Smooth muscle cell (in vitro differentiated cells): ENCODE data around the gene DAPK1. TPM values are rescaled to one million over a fixed set of nuclear protein-coding genes. Genes with fewer than 3 reads are reported as not detected.
A peak's percentile ranks its signal among the peaks of the same experiment; 100 is the strongest.

ENCODE experiments used
- DNase-seq: peaks from one replicate; lab custom pipeline; 2025; ENCODE audit not compliant: unreplicated experiment; lab: John Stamatoyannopoulos, UW
- H2AFZ ChIP-seq: fragments of 200-600 bp; sonication (generic); 2 replicates; pipeline ENCODE4 v1.6.0; 2016; ENCODE audit warnings: antibody characterized with exemption, low read depth, mild to moderate bottlenecking
- H3F3A ChIP-seq: fragments of 200-600 bp; sonication (generic); 2 replicates; pipeline ENCODE4 v1.6.0; 2017; ENCODE audit warnings: antibody characterized with exemption, low read depth
- H3K27ac ChIP-seq: fragments of 200-600 bp; sonication (generic); 2 replicates; pipeline ENCODE4 v1.5.1; 2016; ENCODE audit warnings: low read depth, mild to moderate bottlenecking
- H3K27me3 ChIP-seq: fragments of 200-600 bp; sonication (generic); 2 replicates; pipeline ENCODE4 v1.6.1; 2016; ENCODE audit warnings: low read depth, mild to moderate bottlenecking
- H3K36me3 ChIP-seq: fragments of 200-600 bp; sonication (generic); 2 replicates; pipeline ENCODE4 v1.5.1; 2016; ENCODE audit warnings: low read depth
- H3K4me1 ChIP-seq: fragments of 200-600 bp; sonication (generic); 2 replicates; pipeline ENCODE4 v1.5.1; 2016; ENCODE audit warnings: low read depth
- H3K4me2 ChIP-seq: fragments of 200-600 bp; sonication (generic); 2 replicates; pipeline ENCODE4 v1.6.0; 2016; ENCODE audit warnings: mild to moderate bottlenecking
- H3K4me3 ChIP-seq: fragments of 200-600 bp; sonication (generic); 2 replicates; pipeline ENCODE4 v1.5.1; 2016; ENCODE audit warnings: mild to moderate bottlenecking
- H3K79me2 ChIP-seq: fragments of 200-600 bp; sonication (generic); 2 replicates; pipeline ENCODE4 v1.6.0; 2016; ENCODE audit warnings: low read depth, mild to moderate bottlenecking
- H3K9ac ChIP-seq: fragments of 200-600 bp; sonication (generic); 2 replicates; pipeline ENCODE4 v1.6.0; 2016; ENCODE audit warnings: low read depth
- H3K9me3 ChIP-seq: fragments of 200-600 bp; sonication (generic); replicated peaks from 2 replicates; pipeline ENCODE4 v1.5.1; 2016; ENCODE audit warnings: low read depth
- H4K20me1 ChIP-seq: fragments of 200-600 bp; sonication (generic); 2 replicates; pipeline ENCODE4 v1.6.0; 2016; ENCODE audit warnings: low read depth
- WGBS: methylation state at CpG from one replicate; pipeline ENCODE4 v1.1.7; 2016; ENCODE audit warnings: low lambda C conversion rate; 5-methylcytosine and 5-hydroxymethylcytosine counted together
- polyA plus RNA-seq: library from polyadenylated mRNA; unstranded; fragments of >200 nt; fragmentation: Nextera tagmentation; extraction: Ambion mirVana; gene quantifications from 2 replicates; pipeline ENCODE4 v1.2.1, GENCODE V29; 2016
- total RNA-seq: library from RNA; depleted of rRNA; stranded (reverse); fragments of >200 nt; gene quantifications from 2 replicates; pipeline ENCODE4 v1.2.3, GENCODE V29; 2014
- TF ChIP-seq, protein P1 (sequence below): fragments of 200-600 bp; sonication (generic); IDR thresholded peaks from 2 replicates; pipeline ENCODE4 v1.5.1; 2017; ENCODE audit warnings: borderline replicate concordance, mild to moderate bottlenecking, antibody characterized with exemption; ENCODE audit not compliant: insufficient read depth, poor library complexity, severe bottlenecking

The DAPK1 gene
- total and polyA plus RNA-seq, 2 experiments from 2014 or later = 12.6 to 20.3 TPM

GRCh38 chr9:87580941-87581438 lies 83.3 kb downstream of the DAPK1 start:
- H3K4me1 ChIP-seq = peaks cover 27% of the 10 kb centered on the region
- H3K36me3 ChIP-seq = no peaks in the 10 kb centered on the region
- TF ChIP-seq, protein P1, sequence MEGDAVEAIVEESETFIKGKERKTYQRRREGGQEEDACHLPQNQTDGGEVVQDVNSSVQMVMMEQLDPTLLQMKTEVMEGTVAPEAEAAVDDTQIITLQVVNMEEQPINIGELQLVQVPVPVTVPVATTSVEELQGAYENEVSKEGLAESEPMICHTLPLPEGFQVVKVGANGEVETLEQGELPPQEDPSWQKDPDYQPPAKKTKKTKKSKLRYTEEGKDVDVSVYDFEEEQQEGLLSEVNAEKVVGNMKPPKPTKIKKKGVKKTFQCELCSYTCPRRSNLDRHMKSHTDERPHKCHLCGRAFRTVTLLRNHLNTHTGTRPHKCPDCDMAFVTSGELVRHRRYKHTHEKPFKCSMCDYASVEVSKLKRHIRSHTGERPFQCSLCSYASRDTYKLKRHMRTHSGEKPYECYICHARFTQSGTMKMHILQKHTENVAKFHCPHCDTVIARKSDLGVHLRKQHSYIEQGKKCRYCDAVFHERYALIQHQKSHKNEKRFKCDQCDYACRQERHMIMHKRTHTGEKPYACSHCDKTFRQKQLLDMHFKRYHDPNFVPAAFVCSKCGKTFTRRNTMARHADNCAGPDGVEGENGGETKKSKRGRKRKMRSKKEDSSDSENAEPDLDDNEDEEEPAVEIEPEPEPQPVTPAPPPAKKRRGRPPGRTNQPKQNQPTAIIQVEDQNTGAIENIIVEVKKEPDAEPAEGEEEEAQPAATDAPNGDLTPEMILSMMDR = no peak
- H2AFZ ChIP-seq = no peak overlapping the region
- H4K20me1 ChIP-seq = peaks cover 12% of the 10 kb centered on the region
- H3K9ac ChIP-seq = no peak overlapping the region
- no peaks in the 10 kb centered on the region for H3K79me2 ChIP-seq
- no peak for DNase-seq
- no peaks in the 10 kb centered on the region for H3K27me3 ChIP-seq
- no peak overlapping the region for H3K4me3 ChIP-seq
- peak overlapping the region; percentile 74 for H3K27ac ChIP-seq
- 62% methylated on average over 10 of the region's 10 CpGs for WGBS
- H3K9me3 ChIP-seq = no peaks in the 10 kb centered on the region
- H3K4me2 ChIP-seq = peak overlapping the region; percentile 66
- peaks cover 26% of the 10 kb centered on the region for H3F3A ChIP-seq

- no peaks in the 10 kb centered on the region for H3K9me3 ChIP-seq
- no peak overlapping the region for H3K4me3 ChIP-seq
- no peak overlapping the region for H3K9ac ChIP-seq
- H3K27me3 ChIP-seq = no peaks in the 10 kb centered on the region
- WGBS = 14% methylated on average over 3 of the region's 3 CpGs
- peaks cover 12% of the 10 kb centered on the region for H4K20me1 ChIP-seq
- peaks cover 27% of the 10 kb centered on the region for H3K4me1 ChIP-seq
- H3K4me2 ChIP-seq = peak overlapping the region; percentile 66
- no peaks in the 10 kb centered on the region for H3K79me2 ChIP-seq
- peaks cover 26% of the 10 kb centered on the region for H3F3A ChIP-seq
- peak overlapping the region; percentile 74 for H3K27ac ChIP-seq
- TF ChIP-seq, protein P1 = no peak
- no peak for DNase-seq
- H2AFZ ChIP-seq = no peak overlapping the region
- H3K36me3 ChIP-seq = no peaks in the 10 kb centered on the region
Measured at GRCh38 chr9:87581513-87581912, 83.8 kb downstream of the DAPK1 start.

- no peak overlapping the region for H3K4me3 ChIP-seq
- peak overlapping the region; percentile 74 for H3K27ac ChIP-seq
- no peaks in the 10 kb centered on the region for H3K79me2 ChIP-seq
- no peak overlapping the region for H3K9ac ChIP-seq
- 95% methylated on average over 10 of the region's 10 CpGs for WGBS
- H3K27me3 ChIP-seq = no peaks in the 10 kb centered on the region
- H3K4me2 ChIP-seq = peak overlapping the region; percentile 66
- no peak for DNase-seq
- H3K4me1 ChIP-seq = peaks cover 27% of the 10 kb centered on the region
- TF ChIP-seq, protein P1 = no peak
- no peaks in the 10 kb centered on the region for H3K36me3 ChIP-seq
- H3F3A ChIP-seq = peaks cover 26% of the 10 kb centered on the region
- no peak overlapping the region for H2AFZ ChIP-seq
- peaks cover 12% of the 10 kb centered on the region for H4K20me1 ChIP-seq
- H3K9me3 ChIP-seq = no peaks in the 10 kb centered on the region
Measured at GRCh38 chr9:87581949-87582637, 84.4 kb downstream of the DAPK1 start.

DNA sequence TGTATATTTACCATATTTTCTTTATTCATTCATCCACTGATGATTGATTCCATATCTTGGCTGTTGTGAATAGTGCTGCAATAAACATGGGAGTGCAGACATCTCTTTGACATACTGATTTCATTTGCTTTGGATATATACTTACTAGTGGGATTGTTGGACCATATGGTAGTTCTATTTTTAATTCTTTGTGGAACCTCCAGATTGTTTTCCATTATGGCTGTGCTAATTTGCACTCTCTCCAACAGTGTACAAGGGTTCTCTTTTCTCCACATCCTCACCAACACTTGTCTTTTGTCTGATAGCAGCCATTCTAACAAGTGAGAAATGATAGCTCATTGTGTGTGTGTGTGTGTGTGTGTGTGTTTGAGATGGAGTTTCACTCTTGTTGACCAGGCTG lies 86.7 kb downstream of the DAPK1 start:
- Histone ChIP-seq H3K27ac (no peak overlapping the region), H3K4me2 (no peak overlapping the region), H3K27me3 (no peaks in the 10 kb centered on the region), H3K9ac (no peak overlapping the region), H3K9me3 (no peaks in the 10 kb centered on the region), H3K36me3 (no peaks in the 10 kb centered on the region), H3K4me1 (peaks cover 22% of the 10 kb centered on the region), H3F3A (peaks cover 20% of the 10 kb centered on the region), H2AFZ (no peak overlapping the region), H3K4me3 (no peak overlapping the region), H4K20me1 (peaks cover 2% of the 10 kb centered on the region), H3K79me2 (no peaks in the 10 kb centered on the region)
- no peak for DNase-seq
- TF ChIP-seq, protein P1 = no peak
